GM19452 (cell line): ENCODE data around the gene TRPM5.

Experiments used
- ATAC-seq: cut with Tn5 transposase; IDR thresholded peaks from one replicate; pipeline ENCODE4 v1.9.1; 2021; ENCODE audit not compliant: unreplicated experiment

The TRPM5 gene

GRCh38 chr11:2422461-2423156 lies 21.7 kb downstream of the TRPM5 start:
- ATAC-seq = no peak

GRCh38 chr11:2421996-2422395 lies 22.3 kb downstream of the TRPM5 start:
- no peak for ATAC-seq

- no peak for ATAC-seq
Measured at GRCh38 chr11:2421226-2421994, 22.9 kb downstream of the TRPM5 start.

- ATAC-seq = no peak
Measured at GRCh38 chr11:2420502-2421225, 23.6 kb downstream of the TRPM5 start.

GRCh38 chr11:2419638-2420501 lies 24.4 kb downstream of the TRPM5 start:
- ATAC-seq = no peak

- ATAC-seq = no peak
Measured at GRCh38 chr11:2418693-2419360, 25.5 kb downstream of the TRPM5 start.

GRCh38 chr11:2417856-2418692 lies 26.2 kb downstream of the TRPM5 start:
- ATAC-seq = no peak

- ATAC-seq = no peak
Measured at GRCh38 chr11:2416765-2417164, 27.5 kb downstream of the TRPM5 start.

GRCh38 chr11:2415601-2416380 lies 28.5 kb downstream of the TRPM5 start:
- no peak for ATAC-seq

- ATAC-seq = no peak
Measured at GRCh38 chr11:2415171-2415570, 29.1 kb downstream of the TRPM5 start.

GRCh38 chr11:2414616-2415015 lies 29.7 kb downstream of the TRPM5 start:
- no peak for ATAC-seq

GRCh38 chr11:2413742-2414579 lies 30.4 kb downstream of the TRPM5 start:
- ATAC-seq = no peak

- ATAC-seq = no peak
Measured at GRCh38 chr11:2412323-2412722, 32.0 kb downstream of the TRPM5 start.

GRCh38 chr11:2411446-2412305 lies 32.6 kb downstream of the TRPM5 start:
- ATAC-seq = no peak

- ATAC-seq = no peak
Measured at GRCh38 chr11:2410616-2411015, 33.7 kb downstream of the TRPM5 start.

- no peak for ATAC-seq
Measured at GRCh38 chr11:2409611-2410468, 34.5 kb downstream of the TRPM5 start.
